NCI-H2171 (cell line): Measurements from ENCODE around the gene CERK.
A peak's percentile ranks its signal among the peaks of the same experiment; 100 is the strongest.

ENCODE experiments used
- DNase-seq: peaks from one replicate; lab custom pipeline; 2025; lab: John Stamatoyannopoulos, UW

CERK gene

DNA sequence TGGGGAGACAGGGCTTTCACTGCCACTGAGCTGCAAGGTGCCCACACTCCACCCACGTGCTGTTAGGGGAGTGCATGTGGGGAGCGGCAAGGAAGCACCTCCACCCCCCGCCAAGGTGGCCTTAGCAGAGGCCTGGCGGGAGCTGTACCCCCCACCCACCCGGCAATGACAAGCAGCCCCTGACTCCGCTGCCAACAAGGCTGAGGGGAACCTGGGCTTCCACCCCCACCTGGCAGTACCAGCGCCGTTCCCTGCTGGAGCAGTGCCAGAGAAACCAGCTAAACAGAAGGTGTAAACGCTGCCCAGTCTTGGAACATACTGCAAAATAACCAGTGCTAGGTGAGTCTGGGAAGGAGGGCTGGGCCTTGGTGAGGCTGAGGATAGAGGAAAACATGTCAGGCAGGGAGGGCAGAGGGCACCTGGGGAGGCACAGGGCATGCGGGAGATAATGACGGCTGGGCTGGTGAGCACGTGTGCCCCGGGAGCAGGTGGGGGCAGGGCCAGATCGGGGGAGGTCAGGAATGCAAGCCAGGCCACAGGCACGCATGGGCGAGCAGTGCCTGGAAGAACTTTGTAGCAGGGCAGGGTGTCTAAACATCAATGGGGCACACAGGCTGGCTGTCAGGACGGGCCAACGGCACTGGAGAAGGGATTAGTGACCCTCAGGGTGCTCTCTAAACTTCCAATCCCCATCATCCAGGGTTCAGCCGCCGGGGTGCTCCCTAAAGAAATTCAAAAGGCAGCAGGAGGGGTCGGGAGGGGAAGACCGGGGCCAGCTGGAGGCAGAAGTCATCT lies 6.6 kb downstream of the CERK start:
- peak; percentile 69 for DNase-seq

DNA sequence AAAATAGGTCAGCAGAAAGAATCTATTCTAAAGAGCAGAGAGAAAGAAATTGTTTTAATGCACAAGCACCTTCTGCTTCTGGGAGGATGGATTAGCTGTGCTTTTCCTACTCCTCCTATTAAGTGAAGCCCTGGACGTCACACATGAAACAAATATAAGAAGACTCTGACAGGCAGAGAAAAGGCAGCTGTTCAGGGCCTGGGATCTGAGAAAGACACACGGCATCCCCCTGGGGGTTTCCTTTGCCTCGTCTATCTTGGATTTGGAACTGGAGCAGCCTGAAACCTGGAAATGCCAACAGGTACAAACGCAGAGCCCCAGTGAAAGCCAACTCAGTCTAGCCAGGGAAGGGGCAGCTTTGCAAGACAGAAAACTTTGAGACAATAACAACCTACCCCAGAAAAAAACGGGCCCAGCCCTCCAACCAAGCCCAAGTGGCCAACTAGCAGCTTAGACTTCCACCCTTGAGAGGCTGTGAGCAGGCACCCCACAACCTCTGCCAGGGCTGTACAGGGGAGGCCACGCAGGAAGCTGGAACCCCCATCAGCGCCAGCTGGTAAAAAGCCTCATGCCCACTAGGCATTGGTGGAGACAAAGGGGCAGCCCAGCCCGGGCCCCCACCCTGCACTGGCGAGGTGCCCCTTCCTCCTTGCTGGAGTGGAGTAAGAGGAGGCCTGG lies 7.3 kb downstream of the CERK start:
- peak; percentile 90 for DNase-seq

DNA sequence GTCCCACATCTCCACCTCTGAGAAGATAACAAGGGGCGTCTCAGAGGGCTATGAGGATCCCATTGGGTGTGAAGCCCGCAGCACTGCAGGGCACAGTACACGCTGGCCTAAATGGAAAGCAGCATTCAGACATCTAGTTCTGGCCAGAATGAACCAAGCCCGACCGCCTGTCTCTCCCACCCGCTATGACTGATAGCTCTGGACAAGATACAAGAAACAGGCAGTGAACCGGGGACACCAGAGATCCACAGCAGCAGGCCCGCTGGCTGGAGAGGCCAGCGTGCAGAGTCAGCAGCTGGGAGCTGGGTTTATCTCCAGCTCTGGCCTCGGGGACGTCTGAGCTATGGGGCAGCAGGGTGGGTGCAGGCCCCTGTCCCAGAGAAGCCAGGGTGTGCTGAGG lies 9.6 kb downstream of the CERK start:
- no peak for DNase-seq

DNA sequence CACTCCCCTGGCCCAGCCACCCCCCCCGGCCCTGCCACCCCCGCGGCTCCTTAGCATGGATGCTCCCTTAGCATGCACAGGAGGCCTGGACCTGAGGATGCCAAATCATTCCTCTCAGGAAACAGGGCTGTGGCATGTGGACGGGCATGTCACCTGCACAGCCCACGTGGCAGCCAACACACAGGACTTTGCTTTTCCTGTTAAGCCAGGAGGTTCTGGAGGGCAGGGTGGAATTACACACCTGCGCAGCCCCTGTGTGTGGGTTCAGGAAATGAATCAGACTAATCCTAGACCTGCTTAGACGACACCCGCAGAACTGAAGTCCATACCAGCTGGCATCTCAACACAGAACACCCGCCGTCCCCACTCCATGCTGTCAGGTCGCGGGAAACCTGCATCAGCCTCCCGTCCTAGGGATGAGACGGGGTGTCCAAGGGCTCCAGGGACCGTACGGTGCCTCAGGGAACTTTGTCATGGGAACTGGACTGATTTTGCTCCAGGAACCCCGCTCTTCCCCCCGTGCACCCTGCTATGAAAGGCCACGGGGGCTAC lies 10.2 kb downstream of the CERK start:
- no peak for DNase-seq

DNA sequence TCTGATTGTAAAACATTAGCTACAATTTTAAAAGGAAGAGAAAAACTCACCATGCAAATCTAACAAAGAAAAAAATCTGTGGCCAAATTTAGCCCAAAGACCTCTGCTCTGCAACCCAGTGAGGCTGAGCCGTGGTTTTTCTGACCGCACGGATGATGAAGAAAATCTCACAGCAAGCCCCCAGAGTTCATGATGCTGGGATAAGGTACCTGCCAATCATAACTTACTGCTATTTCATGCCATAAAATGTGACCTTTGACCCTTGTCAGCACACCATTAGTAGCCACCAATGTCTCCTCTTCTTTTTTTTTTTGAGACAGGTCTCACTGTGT lies 11.1 kb downstream of the CERK start:
- DNase-seq, result no peak

DNA sequence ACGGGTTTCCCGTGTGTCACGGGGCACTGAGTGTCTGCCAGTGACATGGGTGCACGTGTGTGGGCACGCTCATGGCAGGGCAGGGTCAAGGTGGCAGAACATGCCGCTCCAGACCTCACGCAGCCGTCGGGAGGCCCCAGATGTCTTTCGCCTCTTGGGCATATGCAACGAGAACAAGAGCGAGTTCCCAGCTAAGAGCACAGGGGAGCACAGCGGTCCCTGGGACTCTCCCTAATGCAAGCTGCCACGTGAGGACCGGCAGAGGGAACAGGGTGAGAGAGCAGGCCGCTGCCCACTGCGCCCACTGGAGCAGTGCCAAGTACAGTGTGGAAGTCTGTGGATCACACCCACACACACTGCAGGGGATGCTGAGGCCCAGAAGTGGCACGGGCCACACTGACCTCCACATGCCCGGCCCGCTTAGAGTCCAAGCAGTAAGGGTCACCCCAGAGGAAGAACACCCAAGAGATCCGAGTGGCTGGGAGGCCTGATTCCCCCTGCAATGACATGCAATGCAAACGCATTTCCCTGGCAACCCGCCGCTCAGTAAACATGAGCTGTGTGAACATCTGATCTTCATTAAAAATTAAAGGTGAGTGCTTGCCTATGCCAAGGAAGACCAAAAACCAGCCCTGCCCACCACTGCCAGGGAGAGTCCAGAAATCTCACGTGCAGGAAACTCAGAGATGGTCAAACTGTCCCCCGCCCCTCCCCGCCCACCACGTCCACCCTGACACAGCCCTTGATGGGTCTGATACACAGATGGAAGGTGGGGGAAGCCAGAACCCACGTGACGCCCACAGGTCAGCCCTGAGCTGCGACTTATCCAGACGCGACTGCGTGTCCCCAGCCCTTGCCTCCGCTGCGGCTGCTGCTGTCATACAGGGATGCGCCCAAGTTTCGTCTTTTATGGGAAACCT lies 11.7 kb downstream of the CERK start:
- peak; percentile 21 for DNase-seq

DNA sequence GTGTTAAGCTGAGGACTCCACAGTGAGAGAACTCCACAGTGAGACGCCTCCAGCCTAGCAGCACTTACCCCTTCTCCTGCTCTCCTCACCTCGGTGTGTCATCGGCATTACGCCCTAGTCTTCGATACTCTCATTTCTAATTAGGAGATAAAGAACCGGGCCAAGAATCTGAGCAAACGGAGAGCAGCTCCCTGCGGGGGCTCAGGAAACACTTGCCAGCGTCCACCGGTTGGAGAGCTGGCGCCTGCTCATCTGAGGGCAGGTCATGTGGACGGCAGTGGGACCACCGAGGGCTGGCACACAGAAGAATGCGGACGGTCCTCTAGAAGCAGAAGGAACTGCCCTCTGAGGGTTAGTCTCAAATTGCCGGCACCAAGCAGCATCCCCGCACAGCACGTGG lies 13.0 kb downstream of the CERK start:
- DNase-seq, result no peak

DNA sequence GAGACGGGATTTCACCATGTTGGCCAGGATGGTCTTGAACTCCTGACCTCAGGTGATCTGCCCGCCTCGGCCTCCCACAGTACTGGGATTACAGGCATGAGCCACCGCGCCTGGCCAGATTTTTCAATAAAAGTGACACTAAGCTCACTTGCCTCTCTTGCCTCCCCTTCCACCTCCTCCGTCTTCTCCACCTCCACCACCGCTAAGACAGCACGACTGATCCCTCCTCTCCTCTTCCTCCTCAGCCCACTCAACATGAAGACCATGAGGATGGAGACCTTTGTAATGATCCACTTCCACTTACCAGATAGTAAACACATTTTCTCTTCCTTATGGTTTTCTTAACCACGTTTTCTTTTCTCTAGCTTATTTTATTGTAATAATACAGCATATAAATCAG lies 14.2 kb downstream of the CERK start:
- DNase-seq, result no peak

DNA sequence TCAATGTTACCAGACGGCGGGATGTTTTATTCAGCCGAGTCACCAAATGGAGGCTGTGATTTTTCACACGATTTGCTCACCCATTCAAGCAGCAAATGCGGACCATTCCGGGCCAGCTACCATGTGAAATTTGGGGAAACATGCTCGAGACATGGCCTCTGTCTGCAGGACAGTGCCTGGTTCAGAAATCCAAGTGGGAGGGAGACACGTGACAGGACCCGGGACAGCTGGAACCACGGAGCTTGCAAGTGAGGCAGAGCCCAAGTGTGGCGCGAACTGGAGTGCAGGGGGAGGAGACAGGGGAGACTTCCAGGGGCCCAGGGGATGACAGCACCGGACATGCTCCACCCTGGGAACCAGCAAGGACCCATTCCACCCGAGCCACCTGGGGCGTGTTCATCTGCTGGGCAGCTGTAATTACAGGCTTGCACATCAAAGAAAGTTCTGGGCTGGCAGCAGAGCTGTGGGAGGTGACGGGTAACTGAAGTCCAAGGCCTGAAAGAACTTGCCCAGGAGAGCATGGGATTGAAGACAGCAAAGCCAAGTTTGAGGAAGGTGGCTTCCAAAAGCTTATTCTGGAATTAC lies 16.5 kb downstream of the CERK start:
- no peak for DNase-seq

DNA sequence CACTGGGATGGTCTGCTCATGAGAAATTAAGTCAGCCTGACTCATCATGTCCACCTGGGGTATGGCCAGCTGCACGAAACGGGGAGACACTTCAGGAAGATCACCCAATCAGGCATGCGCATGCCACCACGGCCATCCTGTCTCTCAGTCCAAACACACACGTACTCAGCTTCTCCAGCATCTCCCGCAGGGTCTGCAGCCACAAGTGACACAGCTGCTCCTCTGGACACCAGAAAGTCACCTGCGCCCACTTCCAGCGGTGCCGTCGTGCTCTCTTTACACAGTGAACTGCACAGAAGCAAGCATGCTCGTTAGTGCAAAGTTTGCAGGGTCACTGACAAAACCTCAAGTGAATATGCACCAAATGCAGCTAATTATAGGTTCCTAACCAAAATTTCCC lies 18.1 kb downstream of the CERK start:
- no peak for DNase-seq

DNA sequence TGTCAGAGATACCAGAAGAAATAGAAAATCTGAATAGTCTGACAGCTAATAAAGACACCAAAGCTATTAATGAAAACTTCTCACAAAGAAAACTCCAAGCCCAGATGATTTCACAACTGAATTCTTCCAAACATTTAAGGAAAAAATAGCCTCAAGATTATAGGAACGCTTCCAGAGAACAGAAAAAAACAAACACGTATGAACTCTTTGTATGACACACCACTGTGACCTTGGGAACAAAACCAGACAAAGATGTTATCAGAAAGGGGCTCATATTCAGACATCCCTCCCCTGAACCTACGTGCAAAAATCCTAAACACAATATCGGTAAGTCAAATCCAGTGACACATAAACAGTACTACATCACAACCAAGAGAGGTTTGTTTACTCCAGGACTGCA lies 23.5 kb downstream of the CERK start:
- DNase-seq, result no peak

DNA sequence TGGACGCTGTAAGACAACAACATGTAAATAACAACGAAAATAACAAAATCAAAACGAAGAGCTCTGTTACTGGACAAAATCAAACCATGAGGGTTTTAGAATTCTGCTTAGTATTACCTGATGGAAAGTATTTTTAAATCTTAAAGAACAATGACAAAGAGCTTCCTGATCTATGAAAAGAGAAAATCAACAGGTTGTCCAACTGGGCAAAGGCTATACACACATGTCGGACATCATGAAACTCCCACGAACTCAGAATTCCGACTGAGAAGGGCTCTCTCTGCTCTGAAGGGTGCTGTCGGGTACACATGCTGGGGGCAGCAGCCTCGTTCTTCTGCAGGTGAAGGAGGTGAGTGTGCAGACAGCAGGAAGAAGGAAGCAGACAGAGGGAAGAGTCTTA lies 25.8 kb downstream of the CERK start:
- DNase-seq, result no peak

DNA sequence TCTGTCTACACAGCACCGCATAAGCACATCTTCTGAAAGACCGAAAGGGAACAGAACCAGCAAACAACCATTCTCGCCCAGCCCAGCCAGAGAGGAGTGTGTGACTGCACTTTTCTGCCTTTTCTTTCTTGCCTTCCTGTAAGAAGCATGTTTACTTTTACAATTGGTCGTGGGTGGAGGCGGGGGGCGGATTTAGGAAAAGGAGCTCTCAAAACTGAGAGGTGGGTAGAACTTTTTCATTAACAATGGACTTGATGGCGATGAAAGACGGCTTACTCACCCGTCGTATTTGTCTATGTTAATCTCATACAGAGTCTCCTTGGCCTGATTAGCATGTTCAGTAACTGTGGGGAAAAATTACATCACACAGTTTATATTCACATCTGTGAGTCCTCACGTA lies 27.2 kb downstream of the CERK start:
- no peak for DNase-seq

DNA sequence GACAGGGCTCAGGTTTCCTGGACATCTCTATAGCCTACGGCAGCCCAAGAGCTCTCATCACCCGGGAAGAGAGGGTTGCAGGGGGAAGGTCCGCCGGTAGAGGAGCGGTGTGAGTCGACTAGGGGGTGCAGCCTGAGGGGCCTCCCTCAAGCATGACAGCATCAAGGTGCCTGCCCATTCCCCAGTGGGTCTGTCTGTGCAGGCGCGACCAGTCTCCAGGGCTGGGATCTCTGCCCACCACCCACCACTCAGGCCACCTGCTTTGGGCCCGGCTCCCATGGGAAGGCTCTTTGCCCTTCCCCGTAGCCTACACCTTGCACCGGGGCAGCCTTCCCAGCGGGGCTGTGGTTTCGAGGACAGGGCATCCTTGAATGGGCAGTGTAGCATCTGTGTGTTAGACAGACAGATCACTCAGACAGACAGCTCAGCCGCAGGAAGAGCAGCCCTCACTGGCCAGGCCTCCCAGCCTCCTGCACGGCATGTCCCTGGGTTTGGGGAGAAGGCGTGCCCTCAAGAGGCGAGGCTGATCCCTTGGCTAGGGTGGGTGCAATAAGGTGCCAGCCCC lies 29.2 kb downstream of the CERK start:
- DNase-seq, result no peak

DNA sequence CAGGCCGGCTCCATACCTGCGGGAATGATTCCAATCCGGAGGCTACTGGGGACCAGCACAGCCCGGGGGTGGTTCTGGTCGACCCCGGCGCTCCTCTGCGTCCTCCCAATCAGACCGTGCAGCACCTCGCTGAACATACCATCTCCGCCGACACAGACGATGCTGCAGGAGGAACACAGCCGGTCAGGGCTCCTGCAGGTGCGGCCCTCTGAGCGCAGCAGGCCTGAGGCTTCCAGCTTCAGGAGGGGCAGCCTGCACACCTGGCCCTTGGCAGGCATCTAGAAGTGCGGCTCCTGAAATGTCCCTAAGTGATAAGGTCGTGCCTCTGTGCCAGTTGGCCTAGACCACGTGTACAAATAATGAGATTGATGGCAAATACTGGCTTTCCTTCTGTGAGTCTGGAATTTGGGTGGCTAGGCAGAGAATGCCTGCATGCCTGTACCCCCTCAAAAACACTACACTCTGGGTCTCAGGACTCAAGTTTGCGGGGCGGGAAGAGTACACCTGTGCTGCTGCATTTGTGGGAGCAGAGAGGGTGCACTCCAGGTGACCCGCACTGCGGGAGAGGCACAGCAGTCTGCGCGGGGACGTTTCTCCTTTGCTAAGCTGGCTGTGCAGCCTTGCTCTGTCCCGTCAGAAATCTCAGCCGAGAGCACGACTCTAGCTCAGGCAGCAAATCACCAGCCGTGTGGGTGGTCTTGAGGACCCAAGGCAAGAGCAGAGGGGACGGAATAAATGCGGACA lies 30.1 kb downstream of the CERK start:
- no peak for DNase-seq

DNA sequence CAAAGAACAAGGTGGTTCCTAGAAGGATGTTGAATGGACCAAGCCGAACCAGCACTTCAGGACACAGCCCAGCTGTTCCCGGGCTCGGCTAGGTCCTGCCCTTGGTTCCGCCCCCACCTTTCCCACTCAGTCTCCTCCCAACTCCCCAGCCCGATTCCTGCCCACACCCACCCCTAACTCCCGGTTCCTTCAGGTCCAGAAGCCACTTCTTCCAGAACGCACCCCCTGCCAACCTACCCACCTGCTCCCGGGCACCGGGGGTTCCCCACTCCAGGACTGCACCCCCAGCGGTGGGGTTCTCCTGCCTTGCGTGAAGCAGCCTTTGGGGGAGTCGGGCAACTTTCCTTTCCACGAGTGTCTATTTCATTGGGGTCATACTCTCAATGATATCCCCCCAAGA lies 30.7 kb downstream of the CERK start:
- no peak for DNase-seq

DNA sequence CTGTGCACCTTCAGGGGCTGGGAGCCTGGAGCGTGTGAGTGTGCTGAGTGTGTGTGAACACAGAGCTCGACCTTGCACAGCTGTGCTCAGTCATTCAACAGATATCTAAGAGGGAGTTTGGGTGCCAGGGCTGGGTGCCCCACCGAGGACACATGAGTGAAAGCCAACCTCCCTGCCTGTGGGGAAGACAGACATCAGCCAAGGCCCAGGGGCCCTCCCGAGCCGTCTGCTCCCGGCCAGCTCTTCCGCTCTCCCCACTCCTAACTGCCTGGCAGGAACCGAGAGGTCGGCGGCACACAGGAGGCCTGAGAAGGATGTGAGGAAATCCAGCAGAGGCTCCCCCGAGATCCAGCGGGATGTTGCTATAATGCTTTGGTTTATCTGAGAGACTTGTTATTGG lies 32.0 kb downstream of the CERK start:
- no peak for DNase-seq

DNA sequence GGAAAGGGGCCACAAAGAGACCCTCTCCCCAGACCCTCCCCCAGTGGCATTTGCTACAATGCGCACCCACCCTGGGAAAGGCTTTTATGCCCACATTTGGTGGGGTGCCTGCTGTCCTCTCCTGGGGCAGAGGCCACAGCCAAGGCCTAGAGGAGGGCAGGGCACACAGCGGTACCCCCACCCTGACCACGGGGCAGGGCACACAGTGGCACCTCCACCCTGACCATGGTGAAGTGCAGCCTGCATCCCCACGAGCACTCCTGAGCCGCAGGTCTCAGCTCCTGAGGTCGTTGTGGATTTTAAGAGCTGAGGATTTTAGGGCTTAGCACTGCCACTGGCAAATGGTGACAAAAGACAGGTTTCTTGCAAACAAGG lies 34.1 kb downstream of the CERK start:
- DNase-seq, result no peak

DNA sequence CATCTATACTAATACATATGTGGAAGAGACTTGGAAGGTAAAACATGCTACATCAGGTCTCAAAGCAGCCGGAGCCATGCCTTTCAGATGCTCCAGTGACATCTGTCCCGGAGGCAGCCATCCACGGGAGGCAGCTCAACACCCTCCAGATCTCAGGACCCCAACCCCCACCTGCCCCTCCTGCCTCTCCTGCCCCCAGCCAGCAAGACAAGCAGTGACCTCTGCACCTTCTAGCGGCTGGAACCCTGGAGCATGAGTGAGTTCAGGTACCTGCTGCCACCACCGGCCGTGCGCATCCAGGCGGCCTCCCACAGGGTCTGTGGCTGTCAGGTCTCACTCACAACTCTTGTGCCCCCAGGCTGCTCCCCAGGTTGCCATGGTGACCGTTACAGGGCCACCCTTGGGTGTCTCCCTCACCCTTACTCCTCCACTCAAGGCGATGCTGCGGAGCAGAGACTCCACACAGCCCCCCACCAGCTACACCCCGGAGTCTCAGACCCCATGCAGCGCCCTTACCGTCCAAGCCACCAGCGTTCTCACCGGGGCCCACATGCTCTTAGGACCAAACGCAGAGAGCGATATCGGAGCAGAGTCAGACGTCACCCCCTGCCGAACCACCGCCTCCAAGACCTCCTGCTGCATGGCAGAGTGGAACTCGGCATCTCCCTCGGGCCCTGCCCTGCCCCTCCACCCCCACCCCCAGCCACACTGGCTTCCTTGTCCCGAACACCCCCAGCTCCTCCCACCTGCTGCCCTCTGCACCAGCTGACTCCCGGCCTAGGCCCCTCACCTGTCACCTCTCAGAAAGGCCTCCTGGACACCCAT lies 34.7 kb downstream of the CERK start:
- DNase-seq, result no peak

DNA sequence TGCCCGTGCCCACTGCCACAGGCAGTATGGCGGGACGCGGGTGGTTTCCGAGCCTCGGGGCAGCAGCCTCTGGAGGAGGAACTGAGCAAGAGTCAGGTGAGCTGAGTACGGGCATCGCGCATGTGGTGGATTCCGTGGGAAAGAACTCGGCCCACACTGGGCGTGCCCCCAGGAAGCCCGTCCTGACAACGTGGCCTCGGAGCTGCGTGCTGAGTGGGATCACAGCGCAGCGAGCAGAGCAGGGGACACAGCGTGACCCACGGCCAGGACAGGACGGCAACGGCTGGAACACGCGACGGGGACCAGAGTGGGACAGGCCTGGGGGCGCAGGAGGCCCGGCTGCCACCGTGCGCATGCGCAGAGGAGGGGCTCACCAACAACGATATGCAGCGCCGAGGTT lies 36.8 kb downstream of the CERK start:
- DNase-seq, result no peak
